H1 (cell line): Measurements from ENCODE around the gene PPP1R12B. TPM values are rescaled to one million over a fixed set of nuclear protein-coding genes. Genes with fewer than 3 reads are reported as not detected.

Source experiments
- CTCF ChIA-PET: fragments of 300-600 bp; sonication (Branson Sonifier 250); formaldehyde crosslinking; loops from one replicate; lab custom pipeline; 2021; ENCODE audit not compliant: partially characterized antibody; lab: Charles Lee
- POLR2A ChIA-PET: fragments of 300-600 bp; sonication (Branson Sonifier 250); formaldehyde crosslinking; loops from one replicate; lab custom pipeline; 2021; ENCODE audit warnings: inconsistent platforms; ENCODE audit not compliant: partially characterized antibody; lab: Charles Lee
- DNase-seq, 2 experiments: peaks; one replicate each; pipeline versions ENCODE4 v3.0.0 to v3.0.0-alpha.2; 2010 to 2022; ENCODE audit warnings: low spot score in 2 of 2, low read depth in 1 of 2, mixed read lengths in 1 of 2
- FAIRE-seq: peaks from 2 replicates; lab custom pipeline; 2011; peaks lifted over from hg19 to GRCh38; lab: Jason Lieb, UNC
- H2AFZ ChIP-seq: 2 replicates; pipeline ENCODE4 v1.8.1; 2012; ENCODE audit warnings: low read length, inconsistent platforms
- H2AK5ac ChIP-seq: 2 replicates; pipeline ENCODE4 v1.6.1; 2013; ENCODE audit warnings: low read depth, low read length
- H2BK120ac ChIP-seq: replicated peaks from 2 replicates; pipeline ENCODE3; 2013; ENCODE audit warnings: low read depth, low read length, inconsistent platforms
- H2BK12ac ChIP-seq: 2 replicates; pipeline ENCODE4 v1.6.1; 2013; ENCODE audit warnings: low read depth, low read length
- H2BK15ac ChIP-seq: 2 replicates; pipeline ENCODE4 v1.6.1; 2013; ENCODE audit warnings: low read length
- H2BK20ac ChIP-seq: 2 replicates; pipeline ENCODE4 v1.6.1; 2013; ENCODE audit warnings: low read length
- H2BK5ac ChIP-seq: 2 replicates; pipeline ENCODE4 v1.6.1; 2013; ENCODE audit warnings: low read depth, low read length
- H3K14ac ChIP-seq: 2 replicates; pipeline ENCODE4 v1.6.1; 2013; ENCODE audit warnings: inconsistent platforms; ENCODE audit not compliant: insufficient read length
- H3K18ac ChIP-seq: 2 replicates; pipeline ENCODE4 v1.6.1; 2013; ENCODE audit warnings: low read length; ENCODE audit errors: extremely low read depth
- H3K23ac ChIP-seq: 2 replicates; pipeline ENCODE4 v1.6.1; 2013; ENCODE audit warnings: inconsistent platforms; ENCODE audit not compliant: insufficient read length
- H3K23me2 ChIP-seq: 2 replicates; pipeline ENCODE4 v1.6.1; 2013; ENCODE audit warnings: low read depth, low read length
- H3K27ac ChIP-seq: 2 replicates; pipeline ENCODE4 v1.6.1; 2011; ENCODE audit warnings: low read depth, low read length, inconsistent platforms
- H3K27me3 ChIP-seq, 4 experiments: replicated peaks in 1 of 4; 1 replicate in 1 of 4; 2 replicates in 3 of 4; pipeline versions ENCODE4 v1.6.1 to v1.8.1; 2011 to 2013; ENCODE audit warnings: low read length in 3 of 4, mild to moderate bottlenecking in 3 of 4, inconsistent platforms in 2 of 4, mixed read lengths in 2 of 4, moderate library complexity in 1 of 4; ENCODE audit not compliant: control insufficient read depth in 3 of 4, insufficient read depth in 3 of 4; ENCODE audit errors: extremely low read depth in 1 of 4
- H3K36me3 ChIP-seq, 4 experiments: 2 replicates each; pipeline versions ENCODE4 v1.6.1 to v1.8.1; 2011 to 2013; ENCODE audit warnings: mild to moderate bottlenecking in 4 of 4, low read length in 3 of 4, moderate library complexity in 2 of 4, control low read depth in 1 of 4, inconsistent platforms in 1 of 4; ENCODE audit not compliant: insufficient read depth in 4 of 4, control insufficient read depth in 2 of 4
- H3K4ac ChIP-seq: replicated peaks from 2 replicates; pipeline ENCODE3; 2013; ENCODE audit warnings: low read length, low read depth, mixed read lengths, inconsistent platforms; ENCODE audit not compliant: insufficient read length
- H3K4me1 ChIP-seq, 4 experiments: replicated peaks in 1 of 4; 1 replicate in 1 of 4; 2 replicates in 3 of 4; pipeline versions ENCODE4 v1.6.1 to v1.8.1; 2011 to 2013; ENCODE audit warnings: low read length in 3 of 4, inconsistent platforms in 2 of 4, mixed read lengths in 1 of 4; ENCODE audit not compliant: insufficient read depth in 4 of 4, control insufficient read depth in 3 of 4
- H3K4me2 ChIP-seq, 2 experiments: 2 replicates each; pipeline versions ENCODE4 v1.6.1 to v1.8.1; 2011 to 2013; ENCODE audit warnings: low read depth in 2 of 2, low read length in 2 of 2, control low read depth in 1 of 2, inconsistent platforms in 1 of 2, mild to moderate bottlenecking in 1 of 2; ENCODE audit not compliant: insufficient read depth in 1 of 2
- H3K4me3 ChIP-seq, 4 experiments: fragments of 200-600, 300-600 bp in 1 of 4; sonication (generic), shearing (Covaris generic), sonication (Bioruptor Twin) in 1 of 4; 2 replicates each; pipeline versions ENCODE4 v1.5.1 to v1.8.1; 2011 to 2016; ENCODE audit warnings: low read length in 4 of 4, low read depth in 3 of 4, control low read depth in 2 of 4, inconsistent platforms in 2 of 4, mild to moderate bottlenecking in 2 of 4, mixed read lengths in 1 of 4, moderate library complexity in 1 of 4; ENCODE audit not compliant: insufficient read depth in 2 of 4; ENCODE audit errors: extremely low read depth in 1 of 4
- H3K56ac ChIP-seq: replicated peaks from 2 replicates; pipeline ENCODE3; 2013; ENCODE audit warnings: low read depth, mild to moderate bottlenecking, mixed read lengths, low read length, inconsistent platforms; ENCODE audit not compliant: insufficient read length
- H3K79me1 ChIP-seq: 2 replicates; pipeline ENCODE4 v1.6.1; 2013; ENCODE audit warnings: low read depth, low read length, control low read depth
- H3K79me2 ChIP-seq, 2 experiments: 2 replicates each; pipeline versions ENCODE4 v1.6.1 to v1.8.1; 2012 to 2013; ENCODE audit warnings: low read length in 2 of 2, mild to moderate bottlenecking in 2 of 2, inconsistent platforms in 1 of 2; ENCODE audit not compliant: insufficient read depth in 2 of 2, control insufficient read depth in 1 of 2
- H3K9ac ChIP-seq, 4 experiments: replicated peaks in 1 of 4; 1 replicate in 1 of 4; 2 replicates in 3 of 4; pipeline versions ENCODE4 v1.6.1 to v1.8.1; 2011 to 2013; ENCODE audit warnings: low read depth in 3 of 4, low read length in 3 of 4, control low read depth in 2 of 4, mild to moderate bottlenecking in 2 of 4, moderate library complexity in 2 of 4, inconsistent platforms in 1 of 4; ENCODE audit errors: extremely low read depth in 1 of 4
- H3K9me3 ChIP-seq, 2 experiments: 2 replicates each; pipeline versions ENCODE4 v1.6.1 to v1.8.1; 2012 to 2013; ENCODE audit warnings: mild to moderate bottlenecking in 2 of 2, moderate library complexity in 2 of 2, control low read depth in 1 of 2, inconsistent platforms in 1 of 2, low read depth in 1 of 2, low read length in 1 of 2, mixed read lengths in 1 of 2; ENCODE audit not compliant: insufficient read depth in 2 of 2
- H4K20me1 ChIP-seq, 2 experiments: replicated peaks in 1 of 2; 2 replicates each; pipeline versions ENCODE3 to v1.8.1; 2011 to 2013; ENCODE audit warnings: inconsistent platforms in 2 of 2, low read length in 2 of 2, mild to moderate bottlenecking in 1 of 2; ENCODE audit not compliant: insufficient read depth in 2 of 2, control insufficient read depth in 1 of 2
- H4K5ac ChIP-seq: 2 replicates; pipeline ENCODE4 v1.6.1; 2013; ENCODE audit warnings: low read length, low read depth, mixed read lengths, inconsistent platforms; ENCODE audit not compliant: insufficient read length
- H4K8ac ChIP-seq: 2 replicates; pipeline ENCODE4 v1.8.0; 2013; ENCODE audit warnings: mild to moderate bottlenecking, moderate library complexity, low read length, inconsistent platforms; ENCODE audit not compliant: insufficient read depth; ENCODE audit errors: extremely low read depth
- H4K91ac ChIP-seq: replicated peaks from 2 replicates; pipeline ENCODE3; 2013; ENCODE audit warnings: low read length, mixed read lengths, inconsistent platforms; ENCODE audit not compliant: insufficient read length
- ASH2L ChIP-seq: fragments of 200-600, 300-600 bp; sonication (generic); IDR thresholded peaks from one replicate; pipeline ENCODE4 v1.7.1; 2017; ENCODE audit warnings: low read length
- BACH1 ChIP-seq: IDR thresholded peaks from 2 replicates; pipeline ENCODE4 v1.6.1; 2012; ENCODE audit warnings: low read length, improper control_type of control experiment
- CBX5 ChIP-seq: fragments of 300-800, 300-1000 bp; sonication (generic); IDR thresholded peaks from 2 replicates; pipeline ENCODE4 v1.7.1; 2016; ENCODE audit warnings: antibody characterized with exemption, low read length, low read depth
- CREB1 ChIP-seq: IDR thresholded peaks from 2 replicates; pipeline ENCODE4 v1.6.1; 2012; ENCODE audit warnings: inconsistent platforms
- EZH2 ChIP-seq: fragments of 200-600 bp; sonication (generic); IDR thresholded peaks from 2 replicates; pipeline ENCODE4 v1.7.1; 2012; ENCODE audit warnings: low read depth, mild to moderate bottlenecking, moderate library complexity, low read length, inconsistent platforms; ENCODE audit not compliant: severe bottlenecking
- HDAC6 ChIP-seq: IDR thresholded peaks from one replicate; pipeline ENCODE4 v1.7.1; 2012; ENCODE audit warnings: low read depth, mild to moderate bottlenecking, inconsistent platforms, low read length, moderate library complexity
- KDM1A ChIP-seq: fragments of 200-600, 300-600 bp; sonication (generic); IDR thresholded peaks from 2 replicates; pipeline ENCODE4 v1.7.1; 2016; ENCODE audit warnings: mild to moderate bottlenecking, low read length, borderline replicate concordance
- RFX5 ChIP-seq: IDR thresholded peaks from 2 replicates; pipeline ENCODE4 v1.6.1; 2011; ENCODE audit warnings: low read depth, low read length, improper control_type of control experiment, borderline replicate concordance
- SAP30 ChIP-seq: fragments of 300-600 bp; sonication (generic); IDR thresholded peaks from 2 replicates; pipeline ENCODE4 v1.7.1; 2012; ENCODE audit warnings: low read length, moderate library complexity, mild to moderate bottlenecking, inconsistent platforms; ENCODE audit not compliant: insufficient read depth, insufficient replicate concordance
- SIN3A ChIP-seq, 2 experiments: IDR thresholded peaks in 1 of 2; conservative IDR thresholded peaks in 1 of 2; 2 replicates each; pipeline ENCODE4 v1.6.1; 2011 to 2012; ENCODE audit warnings: low read length in 2 of 2, improper control_type of control experiment in 1 of 2, low read depth in 1 of 2, mild to moderate bottlenecking in 1 of 2
- SRF ChIP-seq: IDR thresholded peaks from 2 replicates; pipeline ENCODE4 v1.6.1; 2011; ENCODE audit warnings: mild to moderate bottlenecking, low read depth, low read length, moderate library complexity
- WGBS, 2 experiments: shearing (Covaris generic) in 1 of 2; methylation state at CpG; one replicate each; pipeline versions ENCODE4 v1.1.6 to v1.1.7; 2013 to 2015; ENCODE audit warnings: low lambda C conversion rate in 2 of 2, mixed read lengths in 2 of 2, inconsistent platforms in 1 of 2, low coverage in 1 of 2, missing lambda C conversion rate in 1 of 2; ENCODE audit not compliant: insufficient replicate concordance in 2 of 2, insufficient coverage in 1 of 2, insufficient read length in 1 of 2; ENCODE audit errors: extremely low coverage in 1 of 2, missing lambda C conversion rate in 1 of 2; 5-methylcytosine and 5-hydroxymethylcytosine counted together
- polyA plus RNA-seq, 7 experiments: library from polyadenylated mRNA; depleted of rRNA in 3 of 7; stranded (reverse) in 5 of 7; unstranded in 2 of 7; fragments of >200 nt in 5 of 7; fragments of 200-250 nt in 2 of 7; gene quantifications; 1 replicate in 5 of 7; 2 replicates in 1 of 7; 4 replicates in 1 of 7; pipeline versions ENCODE4 v1.2.1 to v1.2.3, GENCODE V29; 2011 to 2013; ENCODE audit warnings: missing spikeins in 2 of 7, mixed read lengths in 2 of 7
- total RNA-seq: library from RNA; stranded (reverse); fragmentation: NEBNext Ultra II Directional; extraction: Animal tissue kit (Norgen Biotek cat#: 25700); gene quantifications from 2 replicates; pipeline ENCODE4 v1.2.1, GENCODE V29; 2021

The PPP1R12B gene
- total and polyA plus RNA-seq, 2 of the 8 experiments (the other 6 are each of a cell fraction or from before 2014, with no cell fraction given) = 7.9 to 18.7 TPM

DNA sequence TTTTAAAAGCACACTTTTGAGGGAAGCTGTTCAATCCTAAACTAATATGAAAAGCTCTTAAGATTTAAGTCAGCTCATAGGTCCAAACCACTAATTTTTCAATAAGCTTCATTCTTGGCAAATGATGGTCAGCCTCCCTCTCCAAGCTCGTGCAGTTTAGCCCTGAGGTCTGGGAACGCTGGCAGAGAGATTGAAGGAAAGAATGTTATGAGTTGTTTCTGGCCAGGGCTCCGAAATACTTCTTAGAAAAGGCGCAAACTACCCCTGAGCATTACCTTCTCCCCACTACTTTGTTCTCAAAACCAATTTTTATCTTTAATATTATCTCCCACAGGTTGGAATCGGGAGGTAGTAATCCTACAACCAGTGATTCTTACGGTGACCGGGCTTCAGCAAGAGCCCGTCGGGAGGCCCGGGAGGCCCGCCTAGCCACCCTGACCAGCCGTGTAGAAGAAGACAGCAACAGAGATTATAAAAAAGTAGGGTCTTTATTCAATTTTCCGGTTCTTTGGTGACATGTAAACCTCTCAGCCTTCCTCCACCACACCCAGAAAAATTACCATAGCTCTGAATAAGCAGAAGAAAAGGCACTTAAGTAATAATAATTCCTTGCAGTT is 214.1 kb downstream of the PPP1R12B start:
- Histone ChIP-seq H2BK120ac (no peak overlapping the region), H2BK5ac (no peak overlapping the region), H3K9me3 (no peaks in the 10 kb centered on the region), H3K56ac (no peak overlapping the region), H3K4me1 (peaks cover 9 to 24% (median 10%) of the 10 kb centered on the region in 4 experiments; a peak in 6 of 7 replicates), H3K14ac (no peak overlapping the region), H2BK20ac (no peak overlapping the region), H2BK15ac (no peak overlapping the region), H4K20me1 (no peaks in the 10 kb centered on the region), H4K5ac (no peak overlapping the region), H3K4me3 (no peak overlapping the region), H2BK12ac (no peak overlapping the region; the same call in 1 of the 2 replicates), H3K27me3 (no peaks in the 10 kb centered on the region), H3K23me2 (no peaks in the 10 kb centered on the region), H3K27ac (no peak overlapping the region), H4K8ac (no peak overlapping the region), H3K9ac (no peak overlapping the region), H3K79me2 (no peaks in the 10 kb centered on the region), H3K79me1 (no peaks in the 10 kb centered on the region), H3K23ac (no peak overlapping the region), H2AFZ (no peak overlapping the region), H3K18ac (no peak overlapping the region), H3K4me2 (no peak overlapping the region), H3K4ac (no peak overlapping the region), H3K36me3 (no peaks in the 10 kb centered on the region), H4K91ac (no peak overlapping the region), H2AK5ac (no peak overlapping the region)
- TF ChIP-seq HDAC6 (no peak), BACH1 (no peak), RFX5 (no peak), SAP30 (no peak), SRF (no peak), EZH2 (no peak), CBX5 (no peak), SIN3A (conservative IDR thresholded peaks at IDR 0.05 in 1 of 2, IDR thresholded peaks at IDR 0.05 in 1 of 2; ENCODE audit: low read depth in 1 of 2, low read length in 2 of 2) (no peak), CREB1 (no peak), ASH2L (no peak), KDM1A (no peak)
- ChIA-PET CTCF (interaction anchor here (0.7 to 4.5 kb wide), 27 partner anchors 8 to 377 kb away, joined by 3 to 55 read pairs (median 4); no protein-coding TSS in a partner anchor), POLR2A (interaction anchor here (0.8 kb wide), 1 partner anchor 11 kb away, joined by 3 read pairs; no protein-coding TSS in a partner anchor)
- no peak for FAIRE-seq
- no peak for DNase-seq
- 87% methylated on average over 13 of the region's 13 CpGs; no CpG with 5 or more reads in 1 of the 2 experiments for WGBS, 2 experiments
